Left lung (tissue), 10 donors: ENCODE results near the gene COQ5. TPM values are rescaled to one million over a fixed set of nuclear protein-coding genes. Genes with fewer than 3 reads are reported as not detected.
"Not testable (repeated sequence)": the region's sequence is repeated elsewhere in the genome, so short reads cannot be mapped to it uniquely, and the experiment has no call there.

ENCODE experiments used
- ATAC-seq: fragments of 200-7000 bp; cut with Tn5 transposase; one replicate; pipeline ENCODE4 v1.9.1; 2020; ENCODE audit warnings: moderate library complexity
- DNase-seq, 4 donors: peaks; one replicate each; pipeline ENCODE4 v3.0.0-alpha.2; 2013 to 2020
- H3K27ac ChIP-seq, 2 donors: fragments of 200-600 bp; sonication (generic) in 1 of 2; one replicate each; pipeline versions ENCODE4 v1.5.0 to v1.8.0; 2020 to 2021
- H3K27me3 ChIP-seq, 2 donors: fragments of 200-600 bp; sonication (generic) in 1 of 2; one replicate each; pipeline versions ENCODE4 v1.5.0 to v1.8.0; 2020 to 2021
- H3K36me3 ChIP-seq, 2 donors: fragments of 200-600 bp; sonication (generic) in 1 of 2; one replicate each; pipeline versions ENCODE4 v1.5.0 to v1.8.0; 2020 to 2021
- H3K4me1 ChIP-seq, 2 donors: fragments of 200-600 bp; one replicate each; pipeline ENCODE4 v1.8.0; 2021
- H3K4me3 ChIP-seq, 2 donors: fragments of 200-600 bp; sonication (generic) in 1 of 2; one replicate each; pipeline versions ENCODE4 v1.5.0 to v1.8.0; 2020 to 2021; ENCODE audit warnings: mild to moderate bottlenecking in 1 of 2
- H3K9me3 ChIP-seq, 2 donors: fragments of 200-600 bp; sonication (generic) in 1 of 2; one replicate each; pipeline versions ENCODE4 v1.5.0 to v1.8.0; 2020 to 2021
- intact Hi-C, 2 donors: fragments of 100-400 bp; cut with DNase I; formaldehyde crosslinking; loops; one replicate each; pipeline versions ENCODE4 v1.11.2 to v1.14.2; 2022
- polyA plus RNA-seq, 6 donors: library from polyadenylated mRNA; unstranded; fragments of 120-200 nt; gene quantifications; one replicate each; pipeline ENCODE4 v1.2.1, GENCODE V29; 2013; ENCODE audit not compliant: insufficient read length in 6 of 6
- total RNA-seq, 2 donors: library from RNA; stranded (reverse); fragmentation: NEBNext Ultra II Directional; extraction: Animal tissue kit (Norgen Biotek cat#: 25700); gene quantifications; one replicate each; pipeline ENCODE4 v1.2.1, GENCODE V29; 2021
- TF ChIP-seq, protein P1 (sequence below), 2 donors: fragments of 200-600 bp; sonication (generic) in 1 of 2; IDR thresholded peaks; one replicate each; pipeline versions ENCODE4 v1.5.0 to v1.8.0; 2021; ENCODE audit warnings: antibody characterized with exemption in 2 of 2
- donor health status: DM: no; HTN: yes; CAD: no.
- donor health status: DM: no; HTN: no; CAD: no.

Gene COQ5
- total and polyA plus RNA-seq, 8 donors, result 23.1 to 58.8 (median 48.1) TPM

DNA sequence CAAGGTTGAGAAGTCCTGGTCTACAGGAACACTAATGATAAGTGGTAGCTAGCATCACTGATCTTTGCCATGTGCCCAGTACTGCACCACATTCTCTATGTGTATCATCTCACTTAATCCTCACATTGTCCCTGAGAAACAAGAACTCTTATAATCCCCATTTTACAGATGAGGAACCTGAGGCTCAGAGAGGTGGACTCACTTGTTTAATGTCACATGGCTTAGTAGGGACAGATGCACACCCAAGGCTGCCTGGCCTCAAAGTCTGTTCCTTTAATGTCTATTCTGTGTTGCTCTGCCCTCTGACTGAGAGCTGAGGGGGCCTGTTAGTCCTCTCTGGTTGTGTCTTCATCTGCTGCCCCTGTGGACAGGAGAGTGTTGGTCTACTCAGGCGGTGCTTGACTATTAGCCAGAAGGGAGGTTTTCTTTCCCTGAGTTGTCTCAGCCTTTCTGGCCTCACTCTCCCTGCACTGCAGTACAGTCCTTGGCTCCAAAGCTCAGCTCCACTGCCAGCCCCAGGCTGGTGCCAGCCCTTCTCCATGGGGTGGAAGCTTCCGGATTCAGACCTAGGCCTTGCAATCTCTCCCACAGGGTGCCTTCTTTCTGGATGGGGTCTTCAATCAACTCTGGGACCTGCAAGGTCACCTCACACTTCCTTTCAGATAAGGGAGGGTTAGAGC is 38.0 kb downstream of the COQ5 start:
- TF ChIP-seq, protein P1, sequence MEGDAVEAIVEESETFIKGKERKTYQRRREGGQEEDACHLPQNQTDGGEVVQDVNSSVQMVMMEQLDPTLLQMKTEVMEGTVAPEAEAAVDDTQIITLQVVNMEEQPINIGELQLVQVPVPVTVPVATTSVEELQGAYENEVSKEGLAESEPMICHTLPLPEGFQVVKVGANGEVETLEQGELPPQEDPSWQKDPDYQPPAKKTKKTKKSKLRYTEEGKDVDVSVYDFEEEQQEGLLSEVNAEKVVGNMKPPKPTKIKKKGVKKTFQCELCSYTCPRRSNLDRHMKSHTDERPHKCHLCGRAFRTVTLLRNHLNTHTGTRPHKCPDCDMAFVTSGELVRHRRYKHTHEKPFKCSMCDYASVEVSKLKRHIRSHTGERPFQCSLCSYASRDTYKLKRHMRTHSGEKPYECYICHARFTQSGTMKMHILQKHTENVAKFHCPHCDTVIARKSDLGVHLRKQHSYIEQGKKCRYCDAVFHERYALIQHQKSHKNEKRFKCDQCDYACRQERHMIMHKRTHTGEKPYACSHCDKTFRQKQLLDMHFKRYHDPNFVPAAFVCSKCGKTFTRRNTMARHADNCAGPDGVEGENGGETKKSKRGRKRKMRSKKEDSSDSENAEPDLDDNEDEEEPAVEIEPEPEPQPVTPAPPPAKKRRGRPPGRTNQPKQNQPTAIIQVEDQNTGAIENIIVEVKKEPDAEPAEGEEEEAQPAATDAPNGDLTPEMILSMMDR (IDR thresholded peaks at IDR 0.05), result no peak
- Histone ChIP-seq H3K36me3 (peaks cover 0 to 12% of the 10 kb centered on the region in 2 donors), H3K4me3 (no peak overlapping the region), H3K27me3 (no peaks in the 10 kb centered on the region), H3K27ac (no peak overlapping the region), H3K9me3 (no peaks in the 10 kb centered on the region), H3K4me1 (peaks cover 0 to 8% of the 10 kb centered on the region in 2 donors)
- DNase-seq, result no peak
- intact Hi-C loops, result no loop called here
- ATAC-seq, result no peak

DNA sequence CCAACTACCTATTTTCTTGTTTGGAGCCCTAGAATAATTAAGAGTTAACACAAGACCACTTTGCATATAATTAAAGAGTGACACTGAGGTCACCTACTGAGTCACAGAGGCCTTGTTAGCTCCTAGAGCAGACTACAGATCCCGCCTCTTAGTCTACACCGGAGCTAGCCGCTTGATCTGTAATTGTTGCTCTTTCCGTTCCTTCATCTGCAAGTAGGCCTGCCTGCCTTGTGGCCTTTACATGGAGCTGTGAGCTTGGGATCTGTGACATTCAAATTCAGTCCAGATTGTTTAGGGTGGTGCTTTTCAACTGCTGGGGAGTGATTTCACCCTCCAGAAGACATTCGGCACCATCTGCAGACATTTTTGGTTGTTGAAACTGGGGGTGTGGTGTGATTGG is 38.6 kb downstream of the COQ5 start:
- Histone ChIP-seq H3K27me3 (no peaks in the 10 kb centered on the region), H3K27ac (no peak overlapping the region), H3K36me3 (peaks cover 0 to 12% of the 10 kb centered on the region in 2 donors), H3K9me3 (no peaks in the 10 kb centered on the region), H3K4me1 (peaks cover 0 to 5% of the 10 kb centered on the region in 2 donors), H3K4me3 (no peak overlapping the region)
- ATAC-seq (no peak), DNase-seq (no peak)
- TF ChIP-seq, protein P1 (IDR thresholded peaks at IDR 0.05), result no peak
- intact Hi-C loops, result no loop called here

DNA sequence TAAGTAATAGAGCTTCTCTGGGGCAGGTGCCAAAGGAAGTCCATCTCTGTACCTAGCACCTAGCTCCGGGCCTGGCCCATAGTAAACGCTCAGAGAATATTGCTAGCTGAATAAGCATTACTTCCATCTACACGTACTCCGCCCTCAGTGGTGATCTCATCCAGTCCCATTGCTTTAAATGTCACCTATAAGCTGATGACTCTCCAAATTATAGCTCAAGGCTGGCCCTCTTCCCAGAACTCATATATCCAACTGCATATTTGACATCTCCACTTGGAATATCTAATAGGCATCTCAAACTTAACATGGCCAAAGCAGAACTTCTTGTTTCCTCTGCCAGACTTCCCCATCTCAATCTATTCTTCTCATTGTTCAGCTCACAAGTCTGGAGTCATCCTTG is 39.9 kb downstream of the COQ5 start:
- intact Hi-C loops, result no loop called here
- H3K27ac ChIP-seq, result no peak overlapping the region

DNA sequence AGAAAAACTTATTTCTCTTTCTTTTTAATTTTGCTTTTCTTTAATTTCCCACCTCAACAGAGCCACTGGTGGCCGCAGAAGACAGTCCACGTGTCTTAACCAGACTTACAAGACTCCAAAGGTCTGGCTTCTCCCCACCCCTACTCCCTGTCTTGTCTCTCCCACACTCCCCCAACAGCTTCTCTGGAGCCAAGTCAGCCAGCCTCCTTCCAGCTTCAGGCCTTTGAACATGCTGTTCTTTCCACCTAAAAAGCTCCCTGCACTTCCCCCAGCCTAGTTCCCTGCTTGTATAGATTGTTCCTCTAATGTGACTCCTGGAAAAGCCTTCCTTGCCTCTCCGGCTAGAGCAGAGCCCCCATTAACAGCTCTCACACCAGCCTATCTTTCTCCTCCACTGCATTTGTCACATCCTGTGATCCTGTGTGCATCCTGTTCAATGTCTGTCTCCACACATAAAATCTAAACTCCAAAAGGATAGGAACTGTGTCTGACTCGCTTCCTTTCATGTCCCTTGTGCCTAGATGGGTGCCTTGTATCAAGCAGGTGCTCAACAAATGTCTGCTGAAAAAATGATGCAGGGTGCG is 40.8 kb downstream of the COQ5 start:
- intact Hi-C loops, result no loop called here
- DNase-seq (no peak), ATAC-seq (no peak)
- H3K36me3 ChIP-seq, result peaks cover 0 to 12% of the 10 kb centered on the region in 2 donors
- no peaks in the 10 kb centered on the region for H3K27me3 ChIP-seq
- no peak overlapping the region for H3K4me3 ChIP-seq
- no peaks in the 10 kb centered on the region for H3K4me1 ChIP-seq
- TF ChIP-seq, protein P1 (IDR thresholded peaks at IDR 0.05), result no peak
- H3K27ac ChIP-seq, result no peak overlapping the region
- no peaks in the 10 kb centered on the region for H3K9me3 ChIP-seq

More for the DNA sequence above, 39.9 kb downstream of the COQ5 start:
- Histone ChIP-seq H3K4me1 (no peaks in the 10 kb centered on the region), H3K36me3 (peaks cover 0 to 12% of the 10 kb centered on the region in 2 donors), H3K27me3 (no peaks in the 10 kb centered on the region), H3K4me3 (no peak overlapping the region), H3K9me3 (no peaks in the 10 kb centered on the region)
- DNase-seq (no peak), ATAC-seq (no peak)
- TF ChIP-seq, protein P1 (IDR thresholded peaks at IDR 0.05), result no peak

DNA sequence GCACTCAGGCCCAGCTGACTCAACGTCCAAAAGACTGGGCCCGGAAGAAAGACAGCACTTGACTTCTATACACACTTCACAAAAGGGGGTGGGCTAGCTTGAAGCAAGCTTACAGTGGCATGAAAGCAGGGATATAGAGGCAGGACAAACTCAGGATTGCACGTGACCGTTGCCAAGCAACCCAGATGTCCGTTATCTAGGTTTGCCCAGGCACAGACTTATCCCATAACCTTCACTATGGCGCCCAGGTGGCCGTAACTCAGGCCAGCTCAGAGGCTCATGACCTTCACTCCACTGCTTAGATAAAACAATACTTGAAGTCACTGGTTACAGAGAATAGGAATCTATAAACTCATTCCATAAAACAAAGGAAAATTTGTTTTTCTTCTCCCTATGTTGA is 41.4 kb downstream of the COQ5 start:
- intact Hi-C loops, ATAC-seq, H3K27me3 ChIP-seq, H3K9me3 ChIP-seq, H3K4me3 ChIP-seq, H3K27ac ChIP-seq, DNase-seq, H3K4me1 ChIP-seq: not testable (repeated sequence)
- peaks cover 0 to 12% of the 10 kb centered on the region in 2 donors for H3K36me3 ChIP-seq
